Caco-2 (cell line): Measurements from ENCODE around the gene GHITM. TPM values are rescaled to one million over a fixed set of nuclear protein-coding genes. Genes with fewer than 3 reads are reported as not detected.

Experiments used
- Bru-seq: library from RNA; stranded (reverse); fragments of 400-500 nt; gene quantifications from one replicate; lab custom pipeline; 2021; lab: Mats Ljungman, UMichigan
- BruChase-seq, 2 experiments: library from RNA; stranded (reverse); fragments of 400-500 nt; gene quantifications; one replicate each; lab custom pipeline; 2021; lab: Mats Ljungman, UMichigan
- BruUV-seq: library from RNA; stranded (reverse); fragments of 400-500 nt; replicated peaks from 2 replicates; lab custom pipeline; 2021; lab: Mats Ljungman, UMichigan
- CTCF ChIA-PET: fragments of 300-600 bp; sonication (Branson Sonifier 250); formaldehyde crosslinking; loops from one replicate; lab custom pipeline; 2022; ENCODE audit warnings: antibody characterized with exemption; lab: Charles Lee
- POLR2A ChIA-PET: fragments of 300-600 bp; sonication (Branson Sonifier 250); formaldehyde crosslinking; loops from one replicate; lab custom pipeline; 2022; ENCODE audit warnings: antibody characterized with exemption; lab: Charles Lee
- DNase-seq, 2 experiments: peaks; one replicate each; pipeline versions ENCODE4 v3.0.0 to v3.0.0-alpha.2; 2020 to 2022
- H3K27me3 ChIP-seq: replicated peaks from 2 replicates; pipeline ENCODE4 v1.6.0; 2011; ENCODE audit warnings: low read length; ENCODE audit not compliant: control insufficient read depth, insufficient read depth
- H3K36me3 ChIP-seq: 2 replicates; pipeline ENCODE4 v1.5.1; 2011; ENCODE audit warnings: low read length; ENCODE audit not compliant: control insufficient read depth, insufficient read depth
- H3K4me1 ChIP-seq: fragments of 250-450 bp; sonication (Bioruptor Pico); 2 replicates; pipeline ENCODE4 v1.5.1; 2020; ENCODE audit warnings: mild to moderate bottlenecking
- H3K4me3 ChIP-seq: 2 replicates; pipeline ENCODE4 v1.5.1; 2011; ENCODE audit warnings: low read depth, mild to moderate bottlenecking, control low read depth, low read length
- H3K9me3 ChIP-seq: fragments of 250-450 bp; sonication (Bioruptor Pico); 2 replicates; pipeline ENCODE4 v1.5.1; 2020; ENCODE audit warnings: mild to moderate bottlenecking, moderate library complexity
- H3K27ac Mint-ChIP-seq: one replicate; pipeline ENCODE4 v1.8.0; 2022; ENCODE audit warnings: mixed read lengths; ENCODE audit not compliant: unreplicated experiment
- H3K27me3 Mint-ChIP-seq: one replicate; pipeline ENCODE4 v1.8.0; 2022; ENCODE audit warnings: mixed read lengths; ENCODE audit not compliant: insufficient read depth, unreplicated experiment
- H3K36me3 Mint-ChIP-seq: one replicate; pipeline ENCODE4 v1.8.0; 2022; ENCODE audit warnings: mild to moderate bottlenecking, mixed read lengths; ENCODE audit not compliant: insufficient read depth, unreplicated experiment
- H3K4me1 Mint-ChIP-seq: one replicate; pipeline ENCODE4 v1.8.0; 2022; ENCODE audit warnings: low read depth, mixed read lengths; ENCODE audit not compliant: unreplicated experiment
- H3K4me3 Mint-ChIP-seq: one replicate; pipeline ENCODE4 v1.8.0; 2022; ENCODE audit warnings: mild to moderate bottlenecking, moderate library complexity, mixed read lengths; ENCODE audit not compliant: unreplicated experiment
- H3K9me3 Mint-ChIP-seq: one replicate; pipeline ENCODE4 v1.8.0; 2022; ENCODE audit warnings: mixed read lengths; ENCODE audit not compliant: unreplicated experiment
- CTCF ChIP-seq, 2 experiments: fragments of 200-600 bp in 1 of 2; IDR thresholded peaks; 1 replicate in 1 of 2; 2 replicates in 1 of 2; pipeline versions ENCODE4 v1.5.1 to v1.8.0; 2011 to 2022; ENCODE audit warnings: antibody characterized with exemption in 1 of 2, control low read depth in 1 of 2, inconsistent platforms in 1 of 2, low read depth in 1 of 2, low read length in 1 of 2, mild to moderate bottlenecking in 1 of 2, moderate library complexity in 1 of 2; ENCODE audit not compliant: insufficient read depth in 1 of 2, severe bottlenecking in 1 of 2, unreplicated experiment in 1 of 2
- intact Hi-C: fragments of 100-400 bp; cut with micrococcal nuclease; formaldehyde crosslinking; loops from one replicate; pipeline ENCODE4 v1.10.0; 2022; ENCODE audit not compliant: unreplicated experiment
- long read RNA-seq: library from polyadenylated mRNA; stranded (forward); transcript quantifications from one replicate; pipeline ENCODE4 v2.0.0, GENCODE V29; 2022
- total RNA-seq: library from RNA; stranded (reverse); gene quantifications from 2 replicates; pipeline ENCODE4 v1.2.3, GENCODE V29; 2022

The GHITM gene
- total RNA-seq = 240 and 255 TPM in 2 replicates
- percentile 97 among the genes with signal in this experiment for Bru-seq, nascent RNA
- BruChase-seq, experiment 1, labeled RNA remaining after a 2-hour chase = percentile 97 among the genes with signal in this experiment
- percentile 99 among the genes with signal in this experiment for BruChase-seq, experiment 2, labeled RNA remaining after a 6-hour chase
- long read RNA-seq, transcript GHITM-201 (9 exons, 2,128 nt) = major isoform, 1,216 of 1,328 reads
- long read RNA-seq, partial matches to known transcripts = 78 of 1,328 reads
- long read RNA-seq, other reads (novel, unspliced or antisense) = 34 of 1,328 reads

- Mint-ChIP-seq H3K4me3 (peak within 1 kb of the TSS; percentile 92), H3K27me3 (no peaks in the 10 kb centered on the region), H3K9me3 (peaks cover 8% of the 10 kb centered on the region), H3K36me3 (peaks cover 41% of the 10 kb centered on the region), H3K27ac (peak within 1 kb of the TSS; percentile 98), H3K4me1 (peaks cover 36% of the 10 kb centered on the region)
- TF ChIP-seq CTCF (IDR thresholded peaks at IDR 0.05; ENCODE audit: insufficient read depth in 1 of 2, low read depth in 1 of 2, low read length in 1 of 2, severe bottlenecking in 1 of 2, unreplicated experiment in 1 of 2) = peak; percentile 49 to 51
- H3K4me1 ChIP-seq = peaks cover 26% of the 10 kb centered on the region
- intact Hi-C loops = no loop called here
- peak within 1 kb of the TSS; percentile 89 for H3K4me3 ChIP-seq
- DNase-seq = peak; percentile 98 to 99
- POLR2A ChIA-PET = interaction anchor here (0.6 kb wide), 1 partner anchor 113 kb away, joined by 7 read pairs; no protein-coding TSS in a partner anchor
- no TSS peak for BruUV-seq
- no peaks in the 10 kb centered on the region; the same call in 1 of the 2 replicates for H3K36me3 ChIP-seq
- H3K27me3 ChIP-seq = no peaks in the 10 kb centered on the region
- H3K9me3 ChIP-seq = no peaks in the 10 kb centered on the region
- CTCF ChIA-PET = no interaction called here
Observed at GRCh38 chr10:84139126-84140035, at the start of gene GHITM. TSS of gene GHITM (plus strand) at chr10:84139509. CDS start at chr10:84141501, 1,992 bp downstream.

GRCh38 chr10:84095811-84096497 is 43.4 kb upstream of the GHITM start:
- Mint-ChIP-seq H3K27me3 (peaks cover 9% of the 10 kb centered on the region), H3K9me3 (no peaks in the 10 kb centered on the region), H3K4me1 (no peaks in the 10 kb centered on the region), H3K4me3 (no peak overlapping the region), H3K36me3 (no peaks in the 10 kb centered on the region), H3K27ac (no peak overlapping the region)
- no peaks in the 10 kb centered on the region for H3K36me3 ChIP-seq
- BruUV-seq = no TSS peak
- H3K27me3 ChIP-seq = no peaks in the 10 kb centered on the region
- ChIA-PET CTCF (no interaction called here), POLR2A (no interaction called here)
- H3K4me1 ChIP-seq = no peaks in the 10 kb centered on the region
- no peak overlapping the region for H3K4me3 ChIP-seq
- no peak for TF ChIP-seq CTCF (IDR thresholded peaks at IDR 0.05; ENCODE audit: insufficient read depth in 1 of 2, low read depth in 1 of 2, low read length in 1 of 2, severe bottlenecking in 1 of 2, unreplicated experiment in 1 of 2)
- intact Hi-C loops = loop anchor here (2.0 to 5.0 kb wide), 3 partner anchors 39 to 224 kb away; no protein-coding TSS in a partner anchor
- H3K9me3 ChIP-seq = no peaks in the 10 kb centered on the region
- DNase-seq = no peak
